Spleen (tissue), 7 donors: ENCODE measurements around the gene KRTDAP.

Source experiments
- POLR2A ChIP-seq, 3 donors: fragments of 450-650 bp; IDR thresholded peaks; one replicate each; pipeline ENCODE4 v1.5.1; 2017; ENCODE audit warnings: antibody characterized with exemption in 3 of 3, mild to moderate bottlenecking in 1 of 3
- POLR2AphosphoS5 ChIP-seq, 3 donors: sonication (generic); formaldehyde crosslinking; IDR thresholded peaks; one replicate each; pipeline ENCODE4 v1.5.1; 2017; ENCODE audit warnings: antibody characterized with exemption in 3 of 3
- TF ChIP-seq, protein P1 (sequence below), 11 experiments: fragments of 200-600 bp in 7 of 11; fragments of 450-650 bp in 4 of 11; sonication (generic) in 4 of 11; IDR thresholded peaks in 8 of 11; conservative IDR thresholded peaks in 3 of 11; 1 replicate in 7 of 11; 2 replicates in 4 of 11; pipeline versions ENCODE4 v1.4.0 to v1.8.0; 2016 to 2021; ENCODE audit warnings: antibody characterized with exemption in 11 of 11, inconsistent platforms in 4 of 11, mild to moderate bottlenecking in 1 of 11
- donor health status: DM: no; HTN: no; CAD: no; lungs with moderate emphysema.
- donor health status: DM: no; HTN: no; CAD: no.
- donor health status: DM: no; HTN: no; CAD: no.

- TF ChIP-seq POLR2AphosphoS5 (IDR thresholded peaks at IDR 0.05), result no peak
- TF ChIP-seq, protein P1, sequence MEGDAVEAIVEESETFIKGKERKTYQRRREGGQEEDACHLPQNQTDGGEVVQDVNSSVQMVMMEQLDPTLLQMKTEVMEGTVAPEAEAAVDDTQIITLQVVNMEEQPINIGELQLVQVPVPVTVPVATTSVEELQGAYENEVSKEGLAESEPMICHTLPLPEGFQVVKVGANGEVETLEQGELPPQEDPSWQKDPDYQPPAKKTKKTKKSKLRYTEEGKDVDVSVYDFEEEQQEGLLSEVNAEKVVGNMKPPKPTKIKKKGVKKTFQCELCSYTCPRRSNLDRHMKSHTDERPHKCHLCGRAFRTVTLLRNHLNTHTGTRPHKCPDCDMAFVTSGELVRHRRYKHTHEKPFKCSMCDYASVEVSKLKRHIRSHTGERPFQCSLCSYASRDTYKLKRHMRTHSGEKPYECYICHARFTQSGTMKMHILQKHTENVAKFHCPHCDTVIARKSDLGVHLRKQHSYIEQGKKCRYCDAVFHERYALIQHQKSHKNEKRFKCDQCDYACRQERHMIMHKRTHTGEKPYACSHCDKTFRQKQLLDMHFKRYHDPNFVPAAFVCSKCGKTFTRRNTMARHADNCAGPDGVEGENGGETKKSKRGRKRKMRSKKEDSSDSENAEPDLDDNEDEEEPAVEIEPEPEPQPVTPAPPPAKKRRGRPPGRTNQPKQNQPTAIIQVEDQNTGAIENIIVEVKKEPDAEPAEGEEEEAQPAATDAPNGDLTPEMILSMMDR (IDR thresholded peaks at IDR 0.05 in 8 of 11, conservative IDR thresholded peaks at IDR 0.05 in 3 of 11), result no peak
- TF ChIP-seq POLR2A (IDR thresholded peaks at IDR 0.05), result no peak
These were observed 3.7 kb upstream of the KRTDAP start for GRCh38 chr19:35493971-35494370.
